ENCODE data around the gene RCAN2.

RCAN2 gene

GRCh38 chr6:46353528-46353927 lies 137.7 kb downstream of the RCAN2 start:
- no peak for TF ChIP-seq CTCF (conservative IDR thresholded peaks at IDR 0.05; ENCODE audit: control insufficient read depth, insufficient read depth, low read depth, low read length)
- H3K4me3 ChIP-seq (ENCODE audit: control insufficient read depth, low read depth, low read length): no peak overlapping the region
- no peak for DNase-seq (ENCODE audit: low read depth)

- peak; percentile 40 for DNase-seq (ENCODE audit: low read depth)
- no peak for TF ChIP-seq CTCF (conservative IDR thresholded peaks at IDR 0.05; ENCODE audit: control insufficient read depth, insufficient read depth, low read depth, low read length)
- no peak overlapping the region for H3K4me3 ChIP-seq (ENCODE audit: control insufficient read depth, low read depth, low read length)
These were observed 138.5 kb downstream of the RCAN2 start for GRCh38 chr6:46352541-46353268.

GRCh38 chr6:46350714-46351113 lies 140.5 kb downstream of the RCAN2 start:
- no peak overlapping the region for H3K4me3 ChIP-seq (ENCODE audit: control insufficient read depth, low read depth, low read length)
- peak; percentile 23 for DNase-seq (ENCODE audit: low read depth)
- no peak for TF ChIP-seq CTCF (conservative IDR thresholded peaks at IDR 0.05; ENCODE audit: control insufficient read depth, insufficient read depth, low read depth, low read length)

GRCh38 chr6:46347669-46348068 lies 143.6 kb downstream of the RCAN2 start:
- no peak overlapping the region for H3K4me3 ChIP-seq (ENCODE audit: control insufficient read depth, low read depth, low read length)
- TF ChIP-seq CTCF (conservative IDR thresholded peaks at IDR 0.05; ENCODE audit: control insufficient read depth, insufficient read depth, low read depth, low read length): no peak
- no peak for DNase-seq (ENCODE audit: low read depth)

GRCh38 chr6:46340246-46340645 lies 151.0 kb downstream of the RCAN2 start:
- DNase-seq (ENCODE audit: low read depth): no peak
- no peak overlapping the region for H3K4me3 ChIP-seq (ENCODE audit: control insufficient read depth, low read depth, low read length)
- no peak for TF ChIP-seq CTCF (conservative IDR thresholded peaks at IDR 0.05; ENCODE audit: control insufficient read depth, insufficient read depth, low read depth, low read length)

- DNase-seq (ENCODE audit: low read depth): no peak
- no peak for TF ChIP-seq CTCF (conservative IDR thresholded peaks at IDR 0.05; ENCODE audit: control insufficient read depth, insufficient read depth, low read depth, low read length)
- no peak overlapping the region for H3K4me3 ChIP-seq (ENCODE audit: control insufficient read depth, low read depth, low read length)
These were observed 153.1 kb downstream of the RCAN2 start for GRCh38 chr6:46338131-46338530.
